GM12874 (cell line): ENCODE data around the gene PTPN21.

Source experiments
- TF ChIP-seq, protein P1 (sequence below): IDR thresholded peaks from 2 replicates; pipeline ENCODE4 v1.5.1; 2011; ENCODE audit warnings: low read depth, mild to moderate bottlenecking, control low read depth, low read length, moderate library complexity; ENCODE audit not compliant: insufficient read depth

The PTPN21 gene

DNA sequence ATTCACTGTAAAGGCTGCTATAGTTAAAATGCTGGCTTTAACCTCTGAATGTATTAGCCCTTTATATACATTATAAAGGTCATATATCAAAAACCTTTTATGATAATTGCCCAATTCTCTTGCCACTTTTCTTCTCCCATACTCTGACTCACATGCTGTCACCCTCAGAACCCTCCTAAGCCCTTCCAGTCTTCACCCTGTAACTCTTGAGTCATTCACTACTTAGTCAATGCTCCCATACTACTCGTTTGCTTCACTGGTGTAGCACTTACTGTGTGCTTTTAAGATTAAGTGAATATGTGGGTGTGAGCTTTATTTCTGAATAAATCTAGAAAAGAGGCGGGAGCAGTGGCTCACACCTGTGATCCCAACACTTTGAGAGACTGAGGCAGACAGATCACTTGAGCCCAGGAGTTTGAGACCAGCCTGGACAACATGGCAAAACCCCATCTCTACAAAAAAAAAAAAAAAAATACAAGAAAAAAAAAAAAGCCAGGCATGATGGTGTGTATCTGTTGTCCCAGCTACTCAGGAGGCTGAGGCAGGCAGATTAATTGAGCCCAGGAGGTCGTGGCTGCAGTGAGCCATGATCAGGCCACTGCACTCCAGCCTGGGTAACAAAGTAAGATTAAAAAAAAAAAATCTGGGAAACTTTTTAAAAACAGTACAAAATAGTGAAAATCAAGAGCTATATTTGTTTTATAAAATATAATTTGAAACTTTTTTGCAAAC is 131.7 kb downstream of the PTPN21 start:
- TF ChIP-seq, protein P1, sequence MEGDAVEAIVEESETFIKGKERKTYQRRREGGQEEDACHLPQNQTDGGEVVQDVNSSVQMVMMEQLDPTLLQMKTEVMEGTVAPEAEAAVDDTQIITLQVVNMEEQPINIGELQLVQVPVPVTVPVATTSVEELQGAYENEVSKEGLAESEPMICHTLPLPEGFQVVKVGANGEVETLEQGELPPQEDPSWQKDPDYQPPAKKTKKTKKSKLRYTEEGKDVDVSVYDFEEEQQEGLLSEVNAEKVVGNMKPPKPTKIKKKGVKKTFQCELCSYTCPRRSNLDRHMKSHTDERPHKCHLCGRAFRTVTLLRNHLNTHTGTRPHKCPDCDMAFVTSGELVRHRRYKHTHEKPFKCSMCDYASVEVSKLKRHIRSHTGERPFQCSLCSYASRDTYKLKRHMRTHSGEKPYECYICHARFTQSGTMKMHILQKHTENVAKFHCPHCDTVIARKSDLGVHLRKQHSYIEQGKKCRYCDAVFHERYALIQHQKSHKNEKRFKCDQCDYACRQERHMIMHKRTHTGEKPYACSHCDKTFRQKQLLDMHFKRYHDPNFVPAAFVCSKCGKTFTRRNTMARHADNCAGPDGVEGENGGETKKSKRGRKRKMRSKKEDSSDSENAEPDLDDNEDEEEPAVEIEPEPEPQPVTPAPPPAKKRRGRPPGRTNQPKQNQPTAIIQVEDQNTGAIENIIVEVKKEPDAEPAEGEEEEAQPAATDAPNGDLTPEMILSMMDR, result no peak

- TF ChIP-seq, protein P1, result no peak
These were observed 132.8 kb downstream of the PTPN21 start for GRCh38 chr14:88422047-88422446.

GRCh38 chr14:88421286-88421685 is 133.5 kb downstream of the PTPN21 start:
- TF ChIP-seq, protein P1, result no peak

- TF ChIP-seq, protein P1, result no peak
These were observed 134.6 kb downstream of the PTPN21 start for GRCh38 chr14:88420187-88420586.

DNA sequence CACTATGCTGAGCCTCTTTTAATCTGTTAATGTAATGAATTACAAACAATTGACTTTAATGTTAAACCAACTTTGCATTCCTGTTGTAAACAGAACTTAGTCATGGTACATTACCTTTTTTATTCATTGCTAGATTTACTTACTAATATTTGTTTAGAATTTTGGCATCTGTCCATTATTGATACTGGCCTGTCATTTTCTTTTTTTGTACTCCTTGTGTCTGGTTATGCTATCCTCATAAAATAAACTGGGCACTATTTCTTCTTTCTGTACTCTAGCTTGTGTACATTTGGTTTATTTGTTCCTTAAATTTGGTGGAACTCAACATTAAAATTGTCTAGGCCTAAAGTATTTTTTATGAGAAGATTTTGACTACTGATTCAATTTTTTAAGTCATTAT is 137.2 kb downstream of the PTPN21 start:
- TF ChIP-seq, protein P1, result no peak
